ENCODE results near the gene TBC1D22A.
A peak's percentile ranks its signal among the peaks of the same experiment; 100 is the strongest.

Gene TBC1D22A

DNA sequence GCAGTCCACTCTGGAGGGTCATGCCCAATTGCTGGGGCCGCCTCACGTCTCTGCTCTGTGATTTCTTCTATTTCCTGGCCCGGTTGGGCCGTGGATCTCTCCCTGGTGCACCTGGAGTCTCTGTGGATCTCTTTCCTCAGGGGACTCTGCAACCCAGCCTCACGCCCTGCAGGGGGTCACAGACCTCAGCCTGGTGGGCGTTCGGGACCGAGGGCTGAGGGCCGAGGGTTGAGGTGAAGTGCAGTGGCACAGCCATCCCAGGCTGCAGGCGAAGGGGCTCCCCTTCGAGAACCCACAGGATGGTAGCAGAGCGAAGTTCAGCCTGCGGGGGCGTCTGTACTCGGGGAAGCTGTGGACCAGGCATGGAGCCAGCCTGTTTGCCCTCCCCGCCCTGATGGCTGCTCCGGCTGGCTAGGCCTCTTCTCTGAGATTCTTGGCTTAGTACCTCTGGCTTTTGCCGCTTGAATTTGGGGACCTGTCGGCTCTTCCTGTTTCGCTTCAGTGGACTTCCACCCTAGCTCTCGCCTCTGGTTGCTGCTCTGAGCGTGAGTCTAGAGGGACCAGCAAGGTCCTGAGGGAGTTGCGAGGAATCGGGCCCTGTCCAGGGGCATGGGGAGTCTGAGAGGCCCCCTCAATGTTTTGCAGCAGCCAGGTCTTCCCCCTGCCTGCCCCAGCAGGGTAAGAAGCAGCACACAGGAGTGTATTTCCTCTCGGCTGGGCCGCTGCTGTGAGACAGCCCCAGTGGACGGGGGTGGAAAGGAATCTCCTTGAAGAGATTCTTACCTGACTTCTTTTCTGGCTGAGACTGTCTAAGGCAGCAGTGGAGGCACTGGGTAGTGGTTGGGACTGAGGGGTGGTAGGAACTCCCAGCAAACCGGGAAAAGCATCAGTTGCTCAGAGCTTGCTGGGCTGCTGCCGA is 140.8 kb downstream of the TBC1D22A start:
- H3K4me3 ChIP-seq (ENCODE audit: low read depth, low read length, poor library complexity, severe bottlenecking): peak overlapping the region; percentile 6
- no peaks in the 10 kb centered on the region for H4K20me1 ChIP-seq (ENCODE audit: insufficient read depth, low read length)
- H2AFZ ChIP-seq (ENCODE audit: low read length): no peak overlapping the region
- H3K9me3 ChIP-seq (ENCODE audit: low read length): no peaks in the 10 kb centered on the region
- H3K9ac ChIP-seq (ENCODE audit: low read length): peak overlapping the region; percentile 35; the same call in 1 of the 2 replicates
- peaks cover 22% of the 10 kb centered on the region; the same call in 1 of the 2 replicates for H3K36me3 ChIP-seq (ENCODE audit: insufficient read depth, low read length)
- H3K4me2 ChIP-seq (ENCODE audit: low read length): peak overlapping the region; percentile 45
- no peaks in the 10 kb centered on the region for H3K79me2 ChIP-seq (ENCODE audit: insufficient read depth, low read length)
- no peaks in the 10 kb centered on the region for H3K27me3 ChIP-seq (ENCODE audit: insufficient read depth, low read length)
- peak overlapping the region; percentile 47 for H3K27ac ChIP-seq (ENCODE audit: low read depth, low read length, poor library complexity, severe bottlenecking)
- TF ChIP-seq EZH2 (IDR thresholded peaks at IDR 0.05; ENCODE audit: borderline replicate concordance, low read length): no peak
- no peak for TF ChIP-seq CTCF (IDR thresholded peaks at IDR 0.05; ENCODE audit: low read length)
- no peaks in the 10 kb centered on the region for H3F3A ChIP-seq (ENCODE audit: insufficient read depth, low read length)
- no peaks in the 10 kb centered on the region for H3K9me2 ChIP-seq (ENCODE audit: low read depth, low read length)
- peaks cover 21% of the 10 kb centered on the region for H3K4me1 ChIP-seq (ENCODE audit: insufficient read depth, low read length, severe bottlenecking)

DNA sequence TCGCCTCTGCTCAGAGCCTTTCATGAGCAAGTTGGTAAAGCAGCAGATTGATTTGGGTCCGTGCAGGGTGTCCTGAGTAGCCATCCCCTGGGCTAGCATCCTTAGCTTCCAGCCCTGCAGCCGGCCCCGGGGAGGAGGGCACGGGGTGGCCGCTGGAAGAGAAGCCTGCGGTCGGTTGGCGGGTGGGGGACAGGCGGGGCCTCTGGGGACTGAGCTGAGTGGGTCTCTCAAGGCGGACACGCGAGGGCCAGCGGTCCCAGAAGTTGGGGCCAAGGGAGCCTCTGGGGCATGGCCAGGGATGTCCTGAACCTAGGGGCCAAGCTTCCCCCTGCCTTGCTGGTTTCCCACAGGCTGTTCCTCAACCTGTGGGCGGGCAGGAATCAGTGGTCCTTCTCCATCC is 143.0 kb downstream of the TBC1D22A start:
- peaks cover 17% of the 10 kb centered on the region; the same call in 1 of the 2 replicates for H3K36me3 ChIP-seq (ENCODE audit: insufficient read depth, low read length)
- H4K20me1 ChIP-seq (ENCODE audit: insufficient read depth, low read length): no peaks in the 10 kb centered on the region
- H3K27ac ChIP-seq (ENCODE audit: low read depth, low read length, poor library complexity, severe bottlenecking): no peak overlapping the region
- H3K9me2 ChIP-seq (ENCODE audit: low read depth, low read length): no peaks in the 10 kb centered on the region
- no peak overlapping the region for H3K4me3 ChIP-seq (ENCODE audit: low read depth, low read length, poor library complexity, severe bottlenecking)
- H3K9me3 ChIP-seq (ENCODE audit: low read length): no peaks in the 10 kb centered on the region
- no peak overlapping the region for H2AFZ ChIP-seq (ENCODE audit: low read length)
- H3K79me2 ChIP-seq (ENCODE audit: insufficient read depth, low read length): no peaks in the 10 kb centered on the region
- H3K4me1 ChIP-seq (ENCODE audit: insufficient read depth, low read length, severe bottlenecking): peaks cover 21% of the 10 kb centered on the region
- no peaks in the 10 kb centered on the region for H3K27me3 ChIP-seq (ENCODE audit: insufficient read depth, low read length)
- no peak overlapping the region for H3K9ac ChIP-seq (ENCODE audit: low read length)
- H3F3A ChIP-seq (ENCODE audit: insufficient read depth, low read length): no peaks in the 10 kb centered on the region
- H3K4me2 ChIP-seq (ENCODE audit: low read length): no peak overlapping the region
- no peak for TF ChIP-seq EZH2 (IDR thresholded peaks at IDR 0.05; ENCODE audit: borderline replicate concordance, low read length)
- TF ChIP-seq CTCF (IDR thresholded peaks at IDR 0.05; ENCODE audit: low read length): no peak

- TF ChIP-seq EZH2 (IDR thresholded peaks at IDR 0.05; ENCODE audit: borderline replicate concordance, low read length) (no peak), CTCF (IDR thresholded peaks at IDR 0.05; ENCODE audit: low read length) (no peak)
- Histone ChIP-seq H3K79me2 (ENCODE audit: insufficient read depth, low read length) (no peaks in the 10 kb centered on the region), H3K4me1 (ENCODE audit: insufficient read depth, low read length, severe bottlenecking) (peaks cover 21% of the 10 kb centered on the region)
Observed at GRCh38 chr22:46905834-46906233, 143.4 kb downstream of the TBC1D22A start.

More at GRCh38 chr22:46905834-46906233, 143.4 kb downstream of the TBC1D22A start:
- Histone ChIP-seq H3K9me2 (ENCODE audit: low read depth, low read length) (no peaks in the 10 kb centered on the region), H3K27ac (ENCODE audit: low read depth, low read length, poor library complexity, severe bottlenecking) (no peak overlapping the region), H3K9ac (ENCODE audit: low read length) (no peak overlapping the region), H3K9me3 (ENCODE audit: low read length) (no peaks in the 10 kb centered on the region), H3K4me3 (ENCODE audit: low read depth, low read length, poor library complexity, severe bottlenecking) (no peak overlapping the region), H3F3A (ENCODE audit: insufficient read depth, low read length) (no peaks in the 10 kb centered on the region), H3K4me2 (ENCODE audit: low read length) (no peak overlapping the region), H3K36me3 (ENCODE audit: insufficient read depth, low read length) (peaks cover 17% of the 10 kb centered on the region; the same call in 1 of the 2 replicates), H4K20me1 (ENCODE audit: insufficient read depth, low read length) (no peaks in the 10 kb centered on the region), H3K27me3 (ENCODE audit: insufficient read depth, low read length) (no peaks in the 10 kb centered on the region), H2AFZ (ENCODE audit: low read length) (no peak overlapping the region)
